Fibroblast of pulmonary artery (primary cell): ENCODE data around the gene ADAM19.

Experiments
- DNase-seq: peaks from one replicate; pipeline ENCODE4 v3.0.0-alpha.2; 2010; ENCODE audit warnings: low read depth
- H3K4me3 ChIP-seq: replicated peaks from 2 replicates; pipeline ENCODE4 v1.5.1; 2011; ENCODE audit warnings: low read depth, mild to moderate bottlenecking, control low read depth, low read length, moderate library complexity
- TF ChIP-seq, protein P1 (sequence below): IDR thresholded peaks from 2 replicates; pipeline ENCODE4 v1.5.1; 2011; ENCODE audit warnings: mild to moderate bottlenecking, control low read depth, low read length, inconsistent platforms; ENCODE audit errors: missing control alignments

The ADAM19 gene

DNA sequence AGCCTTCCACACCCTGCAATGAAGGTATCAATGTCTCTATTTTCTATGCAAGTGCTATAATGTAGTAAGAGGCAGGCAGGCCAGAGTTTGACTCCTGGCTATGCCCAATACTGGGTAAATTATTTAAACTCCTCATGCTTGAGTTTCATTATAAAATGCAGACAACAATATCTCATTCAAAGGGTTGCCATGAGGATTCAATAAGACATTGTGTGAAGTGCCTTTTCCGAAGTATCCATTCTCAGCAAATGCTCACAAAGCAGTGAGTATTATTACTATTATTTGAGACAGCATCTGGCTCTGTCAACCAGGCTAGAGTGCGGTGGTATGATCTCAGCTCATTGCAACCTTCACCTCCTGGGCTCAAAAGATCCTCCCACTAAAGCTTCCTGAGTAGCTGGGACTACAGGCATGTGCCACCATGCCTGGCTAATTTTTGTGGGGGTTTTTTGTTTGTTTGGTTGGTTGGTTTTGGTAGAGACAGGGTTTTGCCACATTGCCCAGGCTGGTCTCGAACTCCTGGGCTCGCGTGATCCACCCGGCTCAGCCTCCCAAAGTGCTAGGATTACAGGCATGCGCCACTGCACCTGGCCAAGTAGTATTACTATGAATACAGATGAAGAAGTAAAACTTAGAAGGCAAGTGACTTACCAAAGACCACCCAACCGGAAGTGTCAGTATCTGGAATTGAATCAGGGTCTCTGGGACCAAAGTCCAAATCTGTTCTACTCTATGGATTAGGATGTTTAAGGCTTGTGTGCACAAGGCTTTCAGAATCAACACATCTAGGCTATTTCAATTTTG lies 18.8 kb downstream of the ADAM19 start:
- DNase-seq = no peak
- H3K4me3 ChIP-seq = no peak overlapping the region
- TF ChIP-seq, protein P1, sequence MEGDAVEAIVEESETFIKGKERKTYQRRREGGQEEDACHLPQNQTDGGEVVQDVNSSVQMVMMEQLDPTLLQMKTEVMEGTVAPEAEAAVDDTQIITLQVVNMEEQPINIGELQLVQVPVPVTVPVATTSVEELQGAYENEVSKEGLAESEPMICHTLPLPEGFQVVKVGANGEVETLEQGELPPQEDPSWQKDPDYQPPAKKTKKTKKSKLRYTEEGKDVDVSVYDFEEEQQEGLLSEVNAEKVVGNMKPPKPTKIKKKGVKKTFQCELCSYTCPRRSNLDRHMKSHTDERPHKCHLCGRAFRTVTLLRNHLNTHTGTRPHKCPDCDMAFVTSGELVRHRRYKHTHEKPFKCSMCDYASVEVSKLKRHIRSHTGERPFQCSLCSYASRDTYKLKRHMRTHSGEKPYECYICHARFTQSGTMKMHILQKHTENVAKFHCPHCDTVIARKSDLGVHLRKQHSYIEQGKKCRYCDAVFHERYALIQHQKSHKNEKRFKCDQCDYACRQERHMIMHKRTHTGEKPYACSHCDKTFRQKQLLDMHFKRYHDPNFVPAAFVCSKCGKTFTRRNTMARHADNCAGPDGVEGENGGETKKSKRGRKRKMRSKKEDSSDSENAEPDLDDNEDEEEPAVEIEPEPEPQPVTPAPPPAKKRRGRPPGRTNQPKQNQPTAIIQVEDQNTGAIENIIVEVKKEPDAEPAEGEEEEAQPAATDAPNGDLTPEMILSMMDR = no peak

DNA sequence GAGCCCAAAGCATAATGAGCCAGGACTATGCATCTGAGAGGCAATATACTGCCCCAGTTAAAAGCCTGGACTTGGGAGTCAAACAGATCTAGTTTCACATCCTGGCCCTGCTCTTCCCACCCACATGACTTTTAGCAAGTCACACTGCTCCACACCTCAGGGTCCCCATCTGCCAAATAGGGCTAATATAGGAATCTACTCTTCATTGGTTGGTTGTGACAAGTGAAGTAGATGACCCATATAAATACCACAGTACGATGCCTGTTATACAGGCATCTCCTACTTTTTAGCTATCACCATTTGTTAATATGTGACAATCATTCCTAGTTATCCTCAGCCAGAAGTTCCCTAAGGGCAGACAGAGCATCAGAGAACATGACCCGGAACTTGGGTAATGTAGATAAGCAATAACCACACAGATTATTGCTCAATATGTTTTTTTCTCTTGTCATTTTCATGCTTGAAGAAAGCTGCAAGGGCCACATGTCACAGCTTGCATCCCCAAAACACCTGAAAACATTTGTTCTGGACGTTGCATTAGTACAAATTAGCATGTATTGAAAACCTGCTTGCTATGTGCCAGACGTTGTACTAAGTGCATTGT lies 20.4 kb downstream of the ADAM19 start:
- no peak for DNase-seq
- TF ChIP-seq, protein P1 = no peak
- no peak overlapping the region for H3K4me3 ChIP-seq

DNA sequence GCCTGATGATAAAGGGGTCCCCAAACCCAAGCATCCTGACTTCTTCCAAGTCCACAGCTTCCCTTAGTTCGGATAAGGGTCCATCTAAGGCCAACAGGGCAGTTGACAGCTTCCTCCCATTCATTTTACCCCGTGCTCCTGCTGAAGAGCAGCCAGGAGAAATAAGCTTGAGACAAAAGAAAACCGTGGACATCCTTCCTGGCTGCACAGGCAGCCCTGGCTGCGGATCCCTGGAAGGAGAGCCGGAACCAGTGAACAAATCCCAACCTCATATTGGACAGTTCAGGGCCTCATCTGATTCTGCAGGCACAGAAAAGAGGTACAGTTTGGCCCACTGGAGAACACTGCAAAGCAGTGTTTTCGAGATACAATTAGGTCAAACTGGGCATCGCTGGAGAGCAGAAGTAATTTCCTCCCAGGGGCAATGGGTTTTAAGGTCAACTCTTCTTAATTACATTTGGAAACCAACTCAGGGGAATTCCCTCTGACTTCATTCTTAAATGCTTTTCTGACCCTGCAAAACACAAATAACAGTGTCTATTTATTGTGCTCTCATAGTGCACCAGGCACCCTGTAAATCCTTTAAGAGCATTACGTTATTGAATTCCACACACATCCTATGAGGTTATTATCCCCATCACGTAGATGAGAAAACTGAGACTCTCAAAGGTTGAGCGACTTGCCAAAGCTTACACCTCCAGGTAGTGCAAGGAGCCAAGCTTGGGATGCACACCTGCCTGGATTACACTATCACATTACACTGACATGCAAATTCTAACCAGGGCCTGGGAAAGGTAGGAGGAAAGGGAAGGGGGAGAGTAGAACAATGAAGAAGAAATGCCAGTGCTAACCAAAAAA lies 21.2 kb downstream of the ADAM19 start:
- no peak overlapping the region for H3K4me3 ChIP-seq
- TF ChIP-seq, protein P1 = no peak

DNA sequence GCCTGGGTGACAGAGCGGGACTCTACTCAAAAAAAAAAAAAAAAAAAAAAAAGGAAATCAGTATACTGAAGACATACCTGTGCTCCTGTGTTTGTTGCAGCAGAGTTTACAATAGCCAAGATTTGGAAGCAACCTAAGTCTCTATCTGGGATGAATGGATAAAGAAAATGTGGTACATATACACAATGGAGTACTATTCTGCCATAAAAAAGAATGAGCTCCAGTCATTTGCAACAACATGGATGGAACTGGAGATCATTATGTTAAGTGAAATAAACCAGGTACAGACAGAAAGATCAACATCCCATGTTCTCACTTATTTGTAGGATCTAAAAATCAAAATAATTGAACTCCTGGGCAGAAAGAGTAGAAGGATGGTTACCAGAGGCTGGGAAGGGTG lies 22.9 kb downstream of the ADAM19 start:
- H3K4me3 ChIP-seq = no peak overlapping the region
- TF ChIP-seq, protein P1 = no peak
- no peak for DNase-seq

More for the DNA sequence above, 21.2 kb downstream of the ADAM19 start:
- DNase-seq = peak; percentile 44

DNA sequence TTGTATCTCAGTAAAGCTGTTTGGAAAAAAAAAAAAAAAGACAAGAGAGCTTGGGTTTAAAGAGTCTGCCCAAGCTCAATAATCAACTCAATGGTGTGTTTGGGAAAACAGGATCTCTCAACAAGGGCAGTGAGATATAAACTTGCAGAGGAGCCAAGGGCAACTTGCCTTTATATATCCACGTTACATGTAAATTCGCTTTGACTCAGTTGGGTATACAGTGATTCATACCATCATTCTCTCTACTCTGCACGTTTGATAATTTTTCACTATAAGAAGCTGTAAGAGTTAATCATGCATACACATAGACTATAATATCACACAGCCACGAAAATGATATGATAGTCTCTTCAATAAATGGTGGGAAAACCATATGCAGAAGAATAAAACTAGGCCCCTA lies 24.9 kb downstream of the ADAM19 start:
- DNase-seq = no peak
- no peak overlapping the region for H3K4me3 ChIP-seq
- TF ChIP-seq, protein P1 = no peak

DNA sequence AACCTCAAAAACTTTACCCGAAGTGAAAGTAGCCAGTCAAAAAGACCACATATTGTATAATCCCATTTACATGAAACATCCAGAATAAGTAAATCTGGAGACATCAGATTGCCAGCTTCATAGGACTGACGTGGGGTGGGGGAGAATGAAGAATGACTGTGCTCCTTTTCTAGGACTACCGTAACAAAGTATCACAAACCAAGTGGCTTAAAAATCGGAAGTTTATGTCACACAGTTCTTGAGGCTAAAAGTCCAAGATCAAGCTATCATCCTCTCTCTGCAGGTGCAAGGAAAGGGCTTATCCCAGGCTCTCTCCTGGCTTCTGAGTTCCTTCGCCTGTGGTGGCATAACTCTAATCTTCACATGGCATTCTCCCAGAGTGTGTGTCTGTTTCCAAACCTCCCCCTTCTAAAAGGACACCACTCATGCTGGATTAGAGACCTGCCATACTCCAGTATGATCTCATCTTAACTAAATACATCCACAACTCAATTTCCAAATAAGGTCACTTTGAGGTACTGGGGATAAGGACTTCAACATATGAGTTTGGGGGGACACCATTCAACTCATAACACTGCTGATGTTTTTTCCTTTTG lies 25.5 kb downstream of the ADAM19 start:
- no peak for DNase-seq
- TF ChIP-seq, protein P1 = no peak
- H3K4me3 ChIP-seq = no peak overlapping the region
